22Rv1 (cell line): Measurements from ENCODE around the gene TM4SF18.

Experiments
- H3K27ac ChIP-seq: fragments of 450-650 bp; 2 replicates; pipeline ENCODE4 v1.5.1; 2017
- CTCF ChIP-seq: fragments of 450-650 bp; IDR thresholded peaks from 2 replicates; pipeline ENCODE4 v1.5.1; 2017; ENCODE audit warnings: mild to moderate bottlenecking
- ZFX ChIP-seq: fragments of 450-650 bp; IDR thresholded peaks from 2 replicates; pipeline ENCODE4 v1.6.1; 2017; ENCODE audit warnings: antibody characterized with exemption, borderline replicate concordance

TM4SF18 gene

GRCh38 chr3:149371723-149372114 lies 38.3 kb upstream of the TM4SF18 start:
- no peak for TF ChIP-seq CTCF
- no peak for TF ChIP-seq ZFX
- H3K27ac ChIP-seq = peak overlapping the region; percentile 93

- peak; percentile 79 for TF ChIP-seq CTCF
- no peak for TF ChIP-seq ZFX
- peak overlapping the region; percentile 93 for H3K27ac ChIP-seq
Measured at GRCh38 chr3:149371001-149371722, 37.7 kb upstream of the TM4SF18 start.

- no peak for TF ChIP-seq ZFX
- no peak for TF ChIP-seq CTCF
- H3K27ac ChIP-seq = peak overlapping the region; percentile 93
Measured at GRCh38 chr3:149369991-149370866, 36.8 kb upstream of the TM4SF18 start.

GRCh38 chr3:149368674-149369497 lies 35.5 kb upstream of the TM4SF18 start:
- peak overlapping the region; percentile 93 for H3K27ac ChIP-seq
- TF ChIP-seq CTCF (no peak; the same call in 1 of the 2 replicates), ZFX (no peak)

- H3K27ac ChIP-seq = peak overlapping the region; percentile 93
- TF ChIP-seq CTCF (peak; percentile 36), ZFX (no peak)
Measured at GRCh38 chr3:149368201-149368673, 34.8 kb upstream of the TM4SF18 start.

GRCh38 chr3:149366941-149367840 lies 33.8 kb upstream of the TM4SF18 start:
- H3K27ac ChIP-seq = peak overlapping the region; percentile 93
- TF ChIP-seq ZFX (no peak), CTCF (no peak)
